Right lobe of liver (tissue), 6 donors: Measurements from ENCODE around the gene GUF1. TPM values are rescaled to one million over a fixed set of nuclear protein-coding genes. Genes with fewer than 3 reads are reported as not detected.

Source experiments
- ATAC-seq, 4 donors: fragments of 200-7000 bp; cut with Tn5 transposase; one replicate each; pipeline ENCODE4 v1.9.1; 2020; ENCODE audit warnings: mild to moderate bottlenecking in 4 of 4, moderate library complexity in 4 of 4
- DNase-seq, 3 donors: peaks; one replicate each; pipeline ENCODE4 v3.0.0-alpha.2; 2020
- H3K27ac ChIP-seq, 3 donors: fragments of 200-600 bp; one replicate each; pipeline ENCODE4 v1.8.0; 2022
- H3K27me3 ChIP-seq, 2 donors: fragments of 200-600 bp; one replicate each; pipeline ENCODE4 v1.8.0; 2022
- H3K36me3 ChIP-seq, 4 donors: fragments of 200-600 bp; sonication (generic) in 1 of 4; one replicate each; pipeline versions ENCODE4 v1.5.1 to v1.8.0; 2017 to 2022; ENCODE audit warnings: control low read depth in 1 of 4
- H3K4me1 ChIP-seq, 4 donors: fragments of 200-600 bp; sonication (generic) in 1 of 4; one replicate each; pipeline versions ENCODE4 v1.5.1 to v1.8.0; 2017 to 2022; ENCODE audit warnings: control low read depth in 1 of 4
- H3K4me3 ChIP-seq, 3 donors: fragments of 200-600 bp; one replicate each; pipeline ENCODE4 v1.8.0; 2022
- H3K9me3 ChIP-seq, 4 donors: fragments of 200-600 bp; sonication (generic) in 1 of 4; one replicate each; pipeline versions ENCODE4 v1.5.1 to v1.8.0; 2017 to 2022; ENCODE audit warnings: control low read depth in 1 of 4
- CTCF ChIP-seq, 4 donors: fragments of 200-600 bp in 3 of 4; fragments of 450-650 bp in 1 of 4; IDR thresholded peaks; one replicate each; pipeline versions ENCODE4 v1.5.1 to v1.8.0; 2016 to 2022; ENCODE audit warnings: antibody characterized with exemption in 4 of 4, mild to moderate bottlenecking in 2 of 4
- POLR2A ChIP-seq: fragments of 450-650 bp; IDR thresholded peaks from one replicate; pipeline ENCODE4 v1.6.1; 2017; ENCODE audit warnings: antibody characterized with exemption, mild to moderate bottlenecking
- WGBS: methylation state at CpG from one replicate; pipeline ENCODE4 v1.1.6; 2018; ENCODE audit warnings: low coverage, low lambda C conversion rate; ENCODE audit not compliant: insufficient coverage; ENCODE audit errors: missing lambda C conversion rate; 5-methylcytosine and 5-hydroxymethylcytosine counted together
- intact Hi-C, 2 donors: fragments of 100-400 bp; cut with DNase I; formaldehyde crosslinking; loops; one replicate each; pipeline versions ENCODE4 v1.11.2 to v1.14.1; 2022
- total RNA-seq, 6 experiments: library from RNA; depleted of rRNA in 2 of 6; stranded (reverse); fragments of >200 nt in 2 of 6; fragmentation: NEBNext Ultra II Directional in 3 of 6; extraction: Animal tissue kit (Norgen Biotek cat#: 25700) in 3 of 6; gene quantifications; one replicate each; pipeline versions ENCODE4 v1.1.0 to v1.2.4, GENCODE V29; 2016 to 2023
- donor health status: DM: no; HTN: yes; CAD: no.
- donor health status: DM: no; HTN: no; CAD: no.
- donor health status: DM: no; HTN: no; CAD: no.
- donor health status: DM: no; HTN: yes; CAD: no.
- donor health status: DM: no; HTN: yes; CAD: no.

Gene GUF1
- total RNA-seq, 6 experiments from 2014 or later, result 8.8 to 17.2 (median 11.2) TPM

DNA sequence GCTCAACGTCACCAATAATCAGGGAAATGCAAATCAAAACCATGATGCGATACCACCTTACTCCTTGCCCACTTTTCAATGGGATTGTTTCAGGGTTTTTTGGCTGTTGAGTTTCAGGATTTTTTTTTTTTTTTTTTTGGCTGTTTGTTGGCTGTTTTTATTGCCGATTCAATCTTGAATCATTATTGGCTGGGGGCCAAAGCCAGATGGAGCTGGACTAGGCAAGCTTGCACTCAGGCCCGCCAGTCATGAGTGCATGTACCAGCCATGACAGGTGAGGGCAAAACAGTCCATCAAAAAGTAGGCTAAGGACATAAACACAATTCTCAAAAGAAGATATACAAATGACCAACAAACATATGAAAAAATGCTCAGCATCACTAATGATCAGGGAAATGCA lies 40.1 kb upstream of the GUF1 start:
- Histone ChIP-seq H3K36me3 (no peaks in the 10 kb centered on the region), H3K9me3 (no peaks in the 10 kb centered on the region), H3K4me1 (no peaks in the 10 kb centered on the region), H3K27ac (no peak overlapping the region), H3K27me3 (no peaks in the 10 kb centered on the region), H3K4me3 (no peak overlapping the region)
- ATAC-seq (no peak), DNase-seq (no peak)
- 62% methylated on average over 4 of the region's 4 CpGs for WGBS
- intact Hi-C loops, result no loop called here
- TF ChIP-seq POLR2A, result no peak
- TF ChIP-seq CTCF (IDR thresholded peaks at IDR 0.05), result no peak

DNA sequence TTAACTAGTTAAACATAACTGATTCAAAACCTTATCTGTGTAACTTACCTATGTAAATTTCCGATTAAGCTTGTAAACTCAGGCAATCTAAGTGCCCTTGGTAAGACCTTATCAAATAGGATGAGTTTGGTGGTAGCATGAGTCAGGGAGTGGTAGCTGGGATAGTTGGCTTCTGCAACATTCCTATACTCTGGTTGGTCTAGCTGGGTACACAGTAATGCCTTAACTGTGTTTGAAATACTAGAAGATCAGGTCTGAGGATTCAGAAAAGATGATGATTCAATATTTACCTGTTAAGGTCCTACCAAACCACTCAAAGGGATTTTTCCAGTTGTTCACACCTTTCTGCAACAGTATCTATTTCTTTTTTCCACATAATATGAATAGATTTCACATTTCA lies 32.1 kb upstream of the GUF1 start:
- H3K36me3 ChIP-seq, result no peaks in the 10 kb centered on the region
- TF ChIP-seq POLR2A, result no peak
- no peak for TF ChIP-seq CTCF (IDR thresholded peaks at IDR 0.05)
- intact Hi-C loops, result no loop called here
- H3K27me3 ChIP-seq, result no peaks in the 10 kb centered on the region
- no peak for ATAC-seq
- 40% methylated on average over 1 of the region's 1 CpG for WGBS
- no peak for DNase-seq
- H3K4me3 ChIP-seq, result no peak overlapping the region
- H3K9me3 ChIP-seq, result no peaks in the 10 kb centered on the region
- no peaks in the 10 kb centered on the region for H3K4me1 ChIP-seq
- H3K27ac ChIP-seq, result no peak overlapping the region

GRCh38 chr4:44651425-44651824 lies 26.8 kb upstream of the GUF1 start, which contains the start of gene YIPF7:
YIPF7 (minus strand) TSS chr4:44651625; CDS start chr4:44650100, 1,525 bp downstream.
- no peak within 1 kb of the TSS for H3K27ac ChIP-seq
- intact Hi-C loops, result no loop called here
- 37% methylated on average over 1 of the region's 1 CpG for WGBS
- H3K4me1 ChIP-seq, result no peaks in the 10 kb centered on the region
- ATAC-seq, result no peak
- H3K36me3 ChIP-seq, result no peaks in the 10 kb centered on the region
- H3K27me3 ChIP-seq, result no peaks in the 10 kb centered on the region
- TF ChIP-seq POLR2A, result no peak
- TF ChIP-seq CTCF (IDR thresholded peaks at IDR 0.05), result no peak
- no peaks in the 10 kb centered on the region for H3K9me3 ChIP-seq
- no peak within 1 kb of the TSS for H3K4me3 ChIP-seq
- DNase-seq, result no peak

- ATAC-seq (no peak), DNase-seq (no peak)
- intact Hi-C loops, result no loop called here
- no peak overlapping the region for H3K27ac ChIP-seq
- WGBS, result 25% methylated on average over 1 of the region's 1 CpG
- no peak for TF ChIP-seq CTCF (IDR thresholded peaks at IDR 0.05)
- TF ChIP-seq POLR2A, result no peak
- no peaks in the 10 kb centered on the region for H3K36me3 ChIP-seq
- no peak overlapping the region for H3K4me3 ChIP-seq
- H3K4me1 ChIP-seq, result no peaks in the 10 kb centered on the region
- no peaks in the 10 kb centered on the region for H3K27me3 ChIP-seq
- H3K9me3 ChIP-seq, result no peaks in the 10 kb centered on the region
Observed at GRCh38 chr4:44652002-44652401, 26.2 kb upstream of the GUF1 start.

- intact Hi-C loops, result no loop called here
- Histone ChIP-seq H3K9me3 (no peaks in the 10 kb centered on the region), H3K27ac (no peak overlapping the region), H3K36me3 (no peaks in the 10 kb centered on the region), H3K4me3 (no peak overlapping the region), H3K4me1 (no peaks in the 10 kb centered on the region), H3K27me3 (no peaks in the 10 kb centered on the region)
- DNase-seq (no peak), ATAC-seq (no peak)
- WGBS, result 34% methylated on average over 3 of the region's 3 CpGs
- TF ChIP-seq CTCF (IDR thresholded peaks at IDR 0.05) (no peak), POLR2A (no peak)
Observed at GRCh38 chr4:44660396-44660795, 17.8 kb upstream of the GUF1 start.
